Measurements from ENCODE around the gene ALKBH7. TPM values are rescaled to one million over a fixed set of nuclear protein-coding genes. Genes with fewer than 3 reads are reported as not detected.

Gene ALKBH7
- total RNA-seq, 1 experiment from 2014 or later = 63.5 TPM

DNA sequence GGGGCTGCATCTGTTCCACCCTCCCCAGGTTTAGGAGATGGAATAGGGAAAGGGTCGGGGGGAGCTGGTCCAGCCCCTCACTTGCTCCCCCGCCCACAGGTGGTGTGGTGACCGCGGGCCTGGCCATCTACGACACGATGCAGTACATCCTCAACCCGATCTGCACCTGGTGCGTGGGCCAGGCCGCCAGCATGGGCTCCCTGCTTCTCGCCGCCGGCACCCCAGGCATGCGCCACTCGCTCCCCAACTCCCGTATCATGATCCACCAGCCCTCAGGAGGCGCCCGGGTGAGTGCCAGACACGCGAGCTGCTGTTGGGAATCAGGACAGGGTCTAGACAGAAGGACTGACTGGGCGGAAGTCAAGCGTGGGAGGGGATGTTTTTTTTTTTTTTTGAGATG is 8.2 kb upstream of the ALKBH7 start:
- DNase-seq (ENCODE audit: low spot score) = no peak

- peak; percentile 97 for DNase-seq (ENCODE audit: low spot score)
Measured at GRCh38 chr19:6373096-6373812, 660 bp downstream of the ALKBH7 start.

GRCh38 chr19:6373813-6374108 is 1.2 kb downstream of the ALKBH7 start:
- no peak for DNase-seq (ENCODE audit: low spot score)

DNA sequence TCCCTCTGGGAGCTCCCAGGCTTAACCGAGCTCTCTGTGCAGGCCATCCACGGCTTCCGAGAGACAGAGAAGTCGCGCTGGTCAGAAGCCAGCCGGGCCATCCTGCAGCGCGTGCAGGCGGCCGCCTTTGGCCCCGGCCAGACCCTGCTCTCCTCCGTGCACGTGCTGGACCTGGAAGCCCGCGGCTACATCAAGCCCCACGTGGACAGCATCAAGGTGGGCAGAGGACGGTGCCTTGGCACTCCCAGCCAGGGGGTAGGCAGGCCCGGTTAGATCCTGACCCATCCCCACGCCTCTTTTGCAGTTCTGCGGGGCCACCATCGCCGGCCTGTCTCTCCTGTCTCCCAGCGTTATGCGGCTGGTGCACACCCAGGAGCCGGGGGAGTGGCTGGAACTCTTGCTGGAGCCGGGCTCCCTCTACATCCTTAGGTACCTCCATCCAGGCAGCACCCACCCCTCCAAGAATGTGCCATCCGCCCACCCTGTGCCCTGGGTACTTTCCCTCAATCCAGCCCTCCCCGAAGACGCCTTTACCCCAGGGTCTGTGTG is 1.6 kb downstream of the ALKBH7 start:
- DNase-seq (ENCODE audit: low spot score) = no peak

DNA sequence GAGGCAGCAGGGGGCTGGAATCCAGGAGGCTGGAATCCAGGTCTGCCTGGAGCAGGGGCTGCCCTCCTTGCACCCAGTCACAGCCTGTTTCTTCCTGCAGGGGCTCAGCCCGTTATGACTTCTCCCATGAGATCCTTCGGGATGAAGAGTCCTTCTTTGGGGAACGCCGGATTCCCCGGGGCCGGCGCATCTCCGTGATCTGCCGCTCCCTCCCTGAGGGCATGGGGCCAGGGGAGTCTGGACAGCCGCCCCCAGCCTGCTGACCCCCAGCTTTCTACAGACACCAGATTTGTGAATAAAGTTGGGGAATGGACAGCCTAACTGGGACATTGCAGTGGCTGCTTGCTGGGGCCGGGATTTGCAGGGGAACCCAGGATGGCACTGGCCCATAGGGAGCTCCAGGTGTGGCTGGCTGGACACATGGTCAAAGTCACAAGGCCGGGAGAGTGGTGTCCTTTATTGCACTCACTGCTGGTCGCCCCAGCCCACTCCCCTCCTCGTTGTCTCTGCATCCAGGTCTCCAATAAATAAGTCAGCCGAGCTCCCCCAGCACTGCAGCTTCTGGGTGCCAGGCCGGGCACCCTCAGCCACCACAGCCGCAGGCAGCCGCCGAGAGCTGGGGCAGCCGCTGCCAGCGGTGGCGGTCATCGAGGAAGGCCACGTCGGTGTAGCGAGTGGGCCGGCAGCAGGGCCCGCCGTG is 2.3 kb downstream of the ALKBH7 start:
- no peak for DNase-seq (ENCODE audit: low spot score)

DNA sequence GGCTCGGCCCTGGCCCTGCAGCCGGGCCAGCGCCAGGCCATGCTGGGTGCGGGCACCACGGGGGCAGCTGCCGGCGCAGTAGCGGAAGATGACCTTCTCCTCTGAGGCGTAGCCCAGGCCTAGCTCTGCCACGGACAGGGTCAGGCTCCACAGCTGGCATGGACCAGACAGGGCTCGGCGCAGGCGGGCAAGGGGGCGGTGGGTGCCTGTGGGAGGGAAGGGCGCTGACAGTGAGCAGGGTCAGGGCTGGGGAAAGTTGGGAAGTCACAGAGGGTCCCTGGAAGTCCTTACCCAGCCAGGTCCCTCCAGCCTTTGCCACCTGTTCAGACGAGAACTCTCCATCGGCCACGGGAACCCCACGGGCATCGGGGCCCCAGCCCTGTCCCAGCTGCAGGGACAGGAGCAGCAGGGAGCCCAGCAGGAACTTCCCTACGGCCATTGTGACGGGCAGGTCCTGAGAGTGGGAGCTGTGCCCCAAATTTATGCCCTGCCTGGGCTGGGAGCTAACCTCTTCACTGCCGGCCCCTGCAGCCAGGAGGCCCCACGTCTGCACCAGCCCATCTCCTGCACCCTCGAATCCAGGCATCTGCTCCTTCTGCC is 2.9 kb downstream of the ALKBH7 start, which contains the start of gene PSPN:
TSS of gene PSPN (minus strand) at position 523 of the 600 bp plus-strand sequence. CDS start at position 439, 84 bp downstream.
- no peak for DNase-seq (ENCODE audit: low spot score)

- no peak for DNase-seq (ENCODE audit: low spot score)
Measured at GRCh38 chr19:6376512-6377190, 4.1 kb downstream of the ALKBH7 start.

DNA sequence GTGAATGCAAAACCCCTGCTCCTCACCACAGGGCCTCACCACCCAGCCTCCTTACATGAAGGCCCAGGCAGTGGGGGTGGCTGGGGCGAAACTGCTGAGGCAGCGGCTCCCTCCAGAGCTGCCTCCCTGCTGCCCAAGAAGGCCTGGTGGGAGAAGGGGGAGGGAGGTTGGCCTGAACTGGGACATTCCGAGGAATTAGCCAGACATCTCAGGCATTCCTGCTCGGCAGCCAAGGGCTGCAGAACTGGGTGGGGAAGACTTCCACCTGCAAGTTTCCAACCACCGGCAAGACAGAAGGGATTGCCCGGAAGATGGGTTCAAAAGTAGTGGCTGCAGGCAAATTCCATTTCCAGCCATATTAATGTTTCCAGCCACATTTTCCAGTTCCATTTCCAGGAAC is 5.4 kb downstream of the ALKBH7 start:
- peak; percentile 78 for DNase-seq (ENCODE audit: low spot score)

- DNase-seq (ENCODE audit: low spot score) = no peak
Measured at GRCh38 chr19:6378486-6378885, 5.9 kb downstream of the ALKBH7 start.

GRCh38 chr19:6379744-6380143 is 7.2 kb downstream of the ALKBH7 start:
- DNase-seq (ENCODE audit: low spot score) = no peak

- DNase-seq (ENCODE audit: low spot score) = no peak
Measured at GRCh38 chr19:6381030-6381750, 8.6 kb downstream of the ALKBH7 start.

DNA sequence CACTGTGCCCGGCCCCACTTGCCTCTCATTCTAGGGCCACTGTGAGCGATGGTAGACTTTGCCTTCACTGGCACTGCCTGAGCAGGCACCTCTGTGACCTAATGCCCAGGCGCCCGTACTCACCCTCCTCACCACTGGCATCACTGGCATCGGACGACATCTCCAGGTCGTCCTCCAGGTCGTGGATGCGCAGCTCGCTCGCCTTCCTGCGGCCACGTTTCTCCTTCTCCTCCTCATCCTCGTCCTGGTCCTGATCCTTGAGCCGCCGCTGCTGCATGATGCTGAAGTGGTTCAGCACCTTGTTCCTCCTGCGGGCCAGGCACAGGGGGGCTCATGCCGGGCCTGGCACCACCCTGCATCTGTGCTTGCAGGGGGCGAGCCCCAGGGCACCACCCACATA is 10.6 kb downstream of the ALKBH7 start:
- no peak for DNase-seq (ENCODE audit: low spot score)

GRCh38 chr19:6384381-6384780 is 11.8 kb downstream of the ALKBH7 start:
- DNase-seq (ENCODE audit: low spot score) = no peak

DNA sequence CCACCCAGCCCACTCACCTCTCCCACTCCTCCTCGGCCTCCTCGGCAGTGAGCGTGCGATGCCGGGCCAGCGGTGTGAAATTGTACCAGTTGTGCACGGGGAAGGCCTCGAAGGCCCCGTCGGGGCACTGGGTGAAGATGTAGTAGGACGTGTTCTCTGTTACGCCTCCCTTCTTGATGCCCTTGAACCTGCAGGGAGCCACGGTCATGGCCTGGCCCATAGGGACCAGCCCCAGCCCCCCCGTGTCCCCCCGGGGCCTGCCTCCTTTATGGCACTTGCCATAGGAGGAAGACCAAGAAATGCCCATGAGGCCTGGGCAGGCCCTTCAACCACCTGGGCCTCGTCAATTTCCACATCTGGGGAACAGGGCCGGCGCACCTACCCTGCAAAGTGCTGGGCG is 14.8 kb downstream of the ALKBH7 start:
- no peak for DNase-seq (ENCODE audit: low spot score)

DNA sequence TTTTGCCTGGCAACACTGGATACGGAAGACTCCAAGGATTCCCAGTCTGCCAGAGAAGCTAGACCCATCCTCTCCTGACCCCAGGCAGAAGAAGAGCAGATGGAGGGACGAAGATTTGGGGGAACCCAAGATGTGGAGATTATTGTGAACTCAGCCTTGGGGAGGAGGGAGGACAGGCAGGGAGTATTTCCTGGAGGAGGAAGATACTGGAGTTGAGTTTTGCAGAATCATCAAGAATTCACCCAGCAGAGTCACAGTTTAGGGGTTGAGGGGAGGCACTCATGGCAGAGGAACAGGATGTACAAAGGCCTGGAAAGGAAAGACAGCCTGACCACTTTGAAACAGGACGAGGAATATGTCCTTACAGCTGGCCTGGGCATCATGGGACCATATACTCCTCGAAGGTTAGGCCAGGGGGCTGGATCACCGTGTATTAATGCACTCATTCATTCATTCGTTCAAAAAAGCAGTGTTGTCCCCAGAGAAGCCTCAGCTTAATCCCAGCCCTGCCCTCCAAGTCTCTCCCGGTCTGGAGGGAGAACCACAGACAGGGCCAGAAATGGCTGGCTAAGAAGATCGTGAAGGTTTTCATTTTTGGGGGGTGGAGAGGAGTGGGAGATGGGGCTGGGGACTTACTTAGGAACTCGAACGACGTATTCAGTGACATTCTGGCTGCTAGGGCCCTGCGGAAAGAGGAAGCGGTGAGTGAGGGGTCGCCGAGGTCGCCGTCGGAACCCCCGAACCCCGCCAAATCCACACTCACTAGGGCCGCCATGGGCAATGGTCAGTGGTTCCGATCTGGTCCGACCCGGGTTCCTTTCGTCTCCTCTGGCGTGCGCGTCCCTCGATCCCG is 19.9 kb downstream of the ALKBH7 start:
- no peak for DNase-seq (ENCODE audit: low spot score)

DNA sequence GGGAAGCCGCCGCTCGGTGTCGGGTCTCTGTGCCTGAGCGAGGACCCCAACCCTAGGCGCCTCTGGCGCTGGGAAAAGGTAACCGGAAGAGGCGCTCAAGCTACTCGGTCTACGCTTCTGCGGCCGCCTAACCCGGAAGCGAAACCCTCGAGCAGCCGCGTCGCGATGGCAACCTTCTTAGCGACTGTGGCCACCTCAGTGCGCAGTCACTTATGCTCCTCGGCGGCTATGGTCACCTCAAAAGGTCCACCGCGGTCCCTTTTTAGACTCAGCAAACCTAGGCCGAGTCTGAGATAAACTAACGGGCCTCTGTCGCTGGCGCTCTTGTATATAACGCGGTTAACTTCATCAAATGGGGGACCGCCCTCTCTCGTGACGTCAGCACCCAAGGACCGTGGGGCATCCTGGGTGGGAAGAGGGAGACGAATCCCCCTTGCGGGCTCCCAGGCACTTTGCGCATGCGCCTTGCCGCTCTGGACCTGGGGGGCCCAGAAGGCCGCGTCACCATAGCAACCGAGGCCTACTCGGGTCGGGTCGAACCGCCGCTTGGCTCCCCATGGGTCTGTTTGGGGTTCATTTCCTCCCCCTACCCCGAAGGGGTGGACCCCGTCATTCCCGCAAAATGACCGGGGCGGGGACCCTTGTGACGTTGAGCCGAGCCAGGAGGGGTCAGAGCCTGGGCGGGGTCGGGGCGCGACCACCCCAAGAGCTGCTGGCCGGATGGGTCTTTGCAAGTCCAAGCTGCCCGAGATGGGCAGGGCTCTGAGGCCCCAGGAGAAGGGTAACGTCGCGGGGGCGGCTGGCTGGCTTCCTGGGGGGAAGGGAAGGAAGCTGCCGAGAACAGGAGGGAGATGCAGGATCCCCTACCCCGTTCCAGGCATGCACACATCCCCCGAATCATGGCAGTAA is 20.7 kb downstream of the ALKBH7 start, which contains the start of gene GTF2F1:
TSS of gene GTF2F1 (minus strand) at position 91 of the 909 bp plus-strand sequence. CDS start 169 bp downstream, outside the sequence.
- DNase-seq (ENCODE audit: low spot score) = peak; percentile 95

DNA sequence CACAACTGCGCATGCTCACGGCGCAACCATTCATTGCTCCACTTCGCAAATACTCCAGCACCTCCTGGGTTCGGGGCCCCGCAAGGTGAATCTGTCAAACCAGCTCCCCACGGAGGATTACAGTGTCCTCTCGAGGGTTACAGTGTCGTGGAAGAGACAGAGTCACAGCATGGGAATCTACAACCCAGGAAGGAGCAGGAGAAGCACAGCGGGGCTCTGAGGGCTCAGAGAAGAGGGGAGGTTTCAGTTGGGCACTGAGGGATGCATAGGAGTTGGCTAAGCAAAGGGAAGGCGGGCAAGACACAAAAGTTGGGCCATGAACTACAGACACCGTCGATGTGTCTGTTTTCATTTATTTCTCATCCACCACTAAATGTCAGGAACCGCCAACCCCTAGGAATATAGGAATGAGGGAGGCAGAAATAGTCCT is 21.4 kb downstream of the ALKBH7 start:
- no peak for DNase-seq (ENCODE audit: low spot score)

GRCh38 chr19:6394831-6395230 is 22.2 kb downstream of the ALKBH7 start:
- DNase-seq (ENCODE audit: low spot score) = no peak

DNA sequence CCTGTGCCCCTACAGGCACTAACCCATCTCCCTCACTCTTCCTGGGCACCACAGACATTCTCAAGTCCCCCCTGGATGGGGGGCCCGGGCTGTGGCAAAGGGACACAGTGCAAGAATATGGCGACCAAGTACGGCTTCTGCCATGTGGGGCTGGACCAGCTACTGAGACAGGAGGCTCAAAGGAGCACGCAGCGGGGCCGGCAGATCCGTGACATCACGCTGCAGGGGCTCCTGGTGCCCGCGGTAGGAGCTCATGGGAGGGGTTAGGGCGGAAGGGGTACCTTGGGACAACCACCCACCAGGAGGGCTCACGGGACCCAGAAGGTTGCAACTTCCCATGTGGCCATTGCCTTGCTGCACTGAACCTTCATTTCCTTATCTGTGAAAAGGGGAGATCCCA is 23.7 kb downstream of the ALKBH7 start:
- no peak for DNase-seq (ENCODE audit: low spot score)
